Kidney epithelial cell (primary cell): ENCODE results near the gene LYPD4. TPM values are rescaled to one million over a fixed set of nuclear protein-coding genes. Genes with fewer than 3 reads are reported as not detected.
"Not testable (repeated sequence)": the region's sequence is repeated elsewhere in the genome, so short reads cannot be mapped to it uniquely, and the experiment has no call there.

Experiments
- DNase-seq: peaks from one replicate; pipeline ENCODE4 v3.0.0-alpha.2; 2010; ENCODE audit warnings: low read depth
- H3K27me3 ChIP-seq: 2 replicates; pipeline ENCODE4 v1.6.0; 2011; ENCODE audit warnings: low read length; ENCODE audit not compliant: control insufficient read depth, insufficient read depth
- H3K36me3 ChIP-seq: 2 replicates; pipeline ENCODE4 v1.5.1; 2011; ENCODE audit warnings: low read length; ENCODE audit not compliant: control insufficient read depth, insufficient read depth
- H3K4me3 ChIP-seq: 2 replicates; pipeline ENCODE4 v1.5.1; 2011; ENCODE audit warnings: low read depth, mild to moderate bottlenecking, control low read depth, low read length
- total RNA-seq: library from RNA; depleted of rRNA; stranded (reverse); fragments of >200 nt; gene quantifications from 2 replicates; pipeline ENCODE4 v1.2.3, GENCODE V29; 2015
- TF ChIP-seq, protein P1 (sequence below): IDR thresholded peaks from 2 replicates; pipeline ENCODE4 v1.5.1; 2011; ENCODE audit warnings: mild to moderate bottlenecking, moderate library complexity, low read length, control low read depth, inconsistent platforms; ENCODE audit not compliant: insufficient read depth, poor library complexity, severe bottlenecking

LYPD4 gene
- total RNA-seq, 1 donor from 2014 or later = not detected

DNA sequence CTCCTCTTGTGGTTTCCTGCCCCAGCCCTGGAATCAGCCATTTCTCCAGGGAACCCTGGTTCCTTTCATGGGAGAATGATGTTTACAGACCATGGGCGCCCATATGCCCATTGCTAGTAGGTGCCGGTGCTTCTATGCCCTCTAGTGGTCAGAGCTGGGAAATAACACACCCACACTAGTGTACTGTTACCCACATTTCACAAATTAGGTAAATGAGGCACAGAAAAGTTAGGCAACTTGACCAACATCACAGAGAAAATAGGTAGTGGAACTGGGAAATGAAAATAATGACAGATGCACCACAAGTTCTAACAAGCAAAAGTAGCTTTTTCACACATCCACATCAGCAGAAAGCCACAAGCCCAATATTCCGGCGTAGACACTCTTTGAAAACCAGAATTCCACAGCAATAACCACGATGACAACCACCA is 49.4 kb downstream of the LYPD4 start:
- TF ChIP-seq, protein P1, sequence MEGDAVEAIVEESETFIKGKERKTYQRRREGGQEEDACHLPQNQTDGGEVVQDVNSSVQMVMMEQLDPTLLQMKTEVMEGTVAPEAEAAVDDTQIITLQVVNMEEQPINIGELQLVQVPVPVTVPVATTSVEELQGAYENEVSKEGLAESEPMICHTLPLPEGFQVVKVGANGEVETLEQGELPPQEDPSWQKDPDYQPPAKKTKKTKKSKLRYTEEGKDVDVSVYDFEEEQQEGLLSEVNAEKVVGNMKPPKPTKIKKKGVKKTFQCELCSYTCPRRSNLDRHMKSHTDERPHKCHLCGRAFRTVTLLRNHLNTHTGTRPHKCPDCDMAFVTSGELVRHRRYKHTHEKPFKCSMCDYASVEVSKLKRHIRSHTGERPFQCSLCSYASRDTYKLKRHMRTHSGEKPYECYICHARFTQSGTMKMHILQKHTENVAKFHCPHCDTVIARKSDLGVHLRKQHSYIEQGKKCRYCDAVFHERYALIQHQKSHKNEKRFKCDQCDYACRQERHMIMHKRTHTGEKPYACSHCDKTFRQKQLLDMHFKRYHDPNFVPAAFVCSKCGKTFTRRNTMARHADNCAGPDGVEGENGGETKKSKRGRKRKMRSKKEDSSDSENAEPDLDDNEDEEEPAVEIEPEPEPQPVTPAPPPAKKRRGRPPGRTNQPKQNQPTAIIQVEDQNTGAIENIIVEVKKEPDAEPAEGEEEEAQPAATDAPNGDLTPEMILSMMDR = peak; percentile 80
- H3K36me3 ChIP-seq = no peaks in the 10 kb centered on the region
- no peak for DNase-seq
- H3K4me3 ChIP-seq = no peak overlapping the region
- H3K27me3 ChIP-seq = peaks cover 8% of the 10 kb centered on the region

DNA sequence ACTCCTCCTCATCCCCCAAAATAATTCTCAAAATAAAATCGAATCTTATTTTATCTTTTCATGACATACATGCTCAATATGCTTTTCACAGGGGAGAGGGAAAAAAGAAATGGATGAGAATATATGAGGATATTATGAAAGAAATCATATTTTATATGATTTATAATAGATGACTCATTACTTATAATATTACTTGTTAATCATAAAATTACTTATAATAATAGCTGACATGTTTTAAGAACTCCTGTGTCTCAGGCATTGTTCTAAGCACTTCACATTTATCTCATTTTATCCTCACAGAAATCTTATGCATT is 51.1 kb downstream of the LYPD4 start:
- TF ChIP-seq, protein P1 = no peak
- Histone ChIP-seq H3K27me3 (peaks cover 8% of the 10 kb centered on the region), H3K36me3 (no peaks in the 10 kb centered on the region), H3K4me3 (no peak overlapping the region)
- DNase-seq = no peak

GRCh38 chr19:41792513-41793413 is 51.7 kb downstream of the LYPD4 start:
- H3K27me3 ChIP-seq = peaks cover 8% of the 10 kb centered on the region
- H3K36me3 ChIP-seq = no peaks in the 10 kb centered on the region
- TF ChIP-seq, protein P1 = peak; percentile 75
- H3K4me3 ChIP-seq = no peak overlapping the region
- DNase-seq = no peak

DNA sequence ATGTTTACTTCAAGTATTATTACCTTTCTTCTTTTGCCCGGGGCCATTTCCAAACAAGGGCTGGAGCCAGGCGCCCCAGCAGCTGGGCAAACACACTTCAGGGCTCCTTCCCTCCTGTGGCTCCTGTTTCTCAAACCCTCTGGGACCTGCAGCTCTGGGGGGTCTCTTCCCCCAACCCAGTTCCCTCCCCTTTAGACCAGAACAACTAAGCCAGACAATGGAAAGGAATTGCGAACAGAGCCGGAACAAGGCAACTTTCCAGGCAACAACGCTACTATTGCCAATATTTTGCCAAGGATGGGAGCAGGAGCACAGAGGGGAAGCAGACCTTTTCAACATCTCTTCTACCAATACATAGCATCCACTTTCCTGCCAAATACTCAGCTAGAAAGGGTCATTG is 55.4 kb downstream of the LYPD4 start:
- not testable (repeated sequence) for DNase-seq, H3K36me3 ChIP-seq, H3K4me3 ChIP-seq
- H3K27me3 ChIP-seq = peaks cover 13% of the 10 kb centered on the region

DNA sequence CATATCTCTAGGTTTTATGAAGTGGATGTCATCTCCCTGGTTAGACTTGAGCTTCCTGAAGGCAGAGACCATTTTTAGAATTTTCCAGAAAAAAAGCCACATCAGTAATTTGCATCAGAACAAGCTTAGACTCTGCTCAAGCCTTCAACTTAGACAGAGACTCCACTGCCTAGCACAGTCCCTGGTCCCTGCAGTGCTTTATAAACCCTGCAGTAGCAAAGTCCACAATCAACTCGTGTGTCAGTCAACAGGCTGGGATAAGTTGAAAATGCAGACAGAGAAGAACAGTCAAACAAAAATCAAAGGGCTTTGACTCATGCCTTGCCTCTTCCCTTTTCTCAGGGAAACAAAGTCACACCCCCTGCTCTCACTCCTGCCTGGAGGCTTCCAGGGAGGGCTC is 56.0 kb downstream of the LYPD4 start:
- DNase-seq, H3K36me3 ChIP-seq: not testable (repeated sequence)

More for the DNA sequence above, 56.0 kb downstream of the LYPD4 start:
- H3K4me3 ChIP-seq = not testable (repeated sequence)
- H3K27me3 ChIP-seq = peaks cover 13% of the 10 kb centered on the region

Other genes with a start within 250 kb of the LYPD4 start
- not detected in 2 replicates for gene CEACAM4, start 217.6 kb downstream of the LYPD4 start, total RNA-seq
- gene CEACAM7, start 156.4 kb downstream of the LYPD4 start, total RNA-seq = not detected in 2 replicates
- gene CEACAM5, start 136.1 kb downstream of the LYPD4 start, total RNA-seq = not detected in 2 replicates
- 0.13 TPM in 1 of 2 replicates, not detected in the other for gene CEACAM6, start 89.2 kb downstream of the LYPD4 start, total RNA-seq
- not detected in 2 replicates for gene CEACAM3, start 48.1 kb downstream of the LYPD4 start, total RNA-seq
- gene DMRTC2, start 359 bp upstream of the LYPD4 start, total RNA-seq = not detected in 2 replicates
- 1,699 and 2,835 TPM in 2 replicates for gene RPS19, start 15.6 kb upstream of the LYPD4 start, total RNA-seq
- gene CD79A, start 32.6 kb upstream of the LYPD4 start, total RNA-seq = 0.27 TPM in 1 of 2 replicates, not detected in the other
- 72.2 and 81.5 TPM in 2 replicates for gene ARHGEF1, start 38.5 kb upstream of the LYPD4 start, total RNA-seq
- gene ERFL, start 83.8 kb upstream of the LYPD4 start, total RNA-seq = not detected in 2 replicates
- 126 and 130 TPM in 2 replicates for gene RABAC1, start 114.6 kb upstream of the LYPD4 start, total RNA-seq
- 1.4 TPM in 1 of 2 replicates, not detected in the other for gene ATP1A3, start 149.5 kb upstream of the LYPD4 start, total RNA-seq
- gene GRIK5, start 225.5 kb upstream of the LYPD4 start, total RNA-seq = 14.2 and 20.2 TPM in 2 replicates
- 17.3 and 27.0 TPM in 2 replicates for gene ZNF574, start 231.5 kb upstream of the LYPD4 start, total RNA-seq